Measurements from ENCODE around the gene CLCF1.

CLCF1 gene

GRCh38 chr11:67317888-67318555 is 55.4 kb downstream of the CLCF1 start:
- DNase-seq (ENCODE audit: low read depth): no peak
- H3K4me3 ChIP-seq (ENCODE audit: low read depth, low read length): peak overlapping the region; percentile 91
- no peak for TF ChIP-seq CTCF (IDR thresholded peaks at IDR 0.05; ENCODE audit: control insufficient read depth, extremely low read depth, insufficient read depth)

- peak; percentile 73 for DNase-seq (ENCODE audit: low read depth)
- TF ChIP-seq CTCF (IDR thresholded peaks at IDR 0.05; ENCODE audit: control insufficient read depth, extremely low read depth, insufficient read depth): peak; percentile 96
- peak overlapping the region; percentile 91 for H3K4me3 ChIP-seq (ENCODE audit: low read depth, low read length)
These were observed 56.1 kb downstream of the CLCF1 start for GRCh38 chr11:67317205-67317887.

- no peak for DNase-seq (ENCODE audit: low read depth)
- TF ChIP-seq CTCF (IDR thresholded peaks at IDR 0.05; ENCODE audit: control insufficient read depth, extremely low read depth, insufficient read depth): no peak
- peak overlapping the region; percentile 91 for H3K4me3 ChIP-seq (ENCODE audit: low read depth, low read length)
These were observed 56.6 kb downstream of the CLCF1 start for GRCh38 chr11:67316882-67317204.

GRCh38 chr11:67315325-67315909 is 58.0 kb downstream of the CLCF1 start:
- TF ChIP-seq CTCF (IDR thresholded peaks at IDR 0.05; ENCODE audit: control insufficient read depth, extremely low read depth, insufficient read depth): no peak
- DNase-seq (ENCODE audit: low read depth): no peak
- H3K4me3 ChIP-seq (ENCODE audit: low read depth, low read length): no peak overlapping the region

GRCh38 chr11:67314218-67314617 is 59.2 kb downstream of the CLCF1 start:
- no peak for DNase-seq (ENCODE audit: low read depth)
- H3K4me3 ChIP-seq (ENCODE audit: low read depth, low read length): no peak overlapping the region
- no peak for TF ChIP-seq CTCF (IDR thresholded peaks at IDR 0.05; ENCODE audit: control insufficient read depth, extremely low read depth, insufficient read depth)

Data from LNCaP clone FGC (cell line).